HAP-1 (cell line): ENCODE data around the gene CFAP43.
A peak's percentile ranks its signal among the peaks of the same experiment; 100 is the strongest.
"Not testable (repeated sequence)": the region's sequence is repeated elsewhere in the genome, so short reads cannot be mapped to it uniquely, and the experiment has no call there.

Source experiments
- DNase-seq, 2 experiments: peaks; one replicate each; pipeline ENCODE4 v3.0.0-alpha.2; 2016 to 2020; ENCODE audit warnings: low spot score in 2 of 2
- H3K27me3 ChIP-seq: fragments of 250-450 bp; sonication (Bioruptor Pico); 2 replicates; pipeline ENCODE4 v1.5.1; 2020; ENCODE audit warnings: low read depth, mild to moderate bottlenecking, moderate library complexity
- H3K36me3 ChIP-seq: fragments of 250-450 bp; sonication (Bioruptor Pico); replicated peaks from 2 replicates; pipeline ENCODE4 v1.5.1; 2020; ENCODE audit warnings: mild to moderate bottlenecking
- H3K4me1 ChIP-seq: fragments of 250-450 bp; sonication (Bioruptor Pico); 2 replicates; pipeline ENCODE4 v1.5.1; 2020; ENCODE audit warnings: mild to moderate bottlenecking
- H3K4me3 ChIP-seq: fragments of 250-450 bp; sonication (Bioruptor Pico); 2 replicates; pipeline ENCODE4 v1.5.1; 2020; ENCODE audit warnings: mild to moderate bottlenecking, moderate library complexity
- H3K9me3 ChIP-seq: fragments of 250-450 bp; sonication (Bioruptor Pico); 2 replicates; pipeline ENCODE4 v1.5.1; 2020; ENCODE audit warnings: mild to moderate bottlenecking, moderate library complexity
- in situ Hi-C: fragments of 300-500 bp; cut with MboI; formaldehyde crosslinking; loops from 3 replicates; pipeline ENCODE4 v1.14.3; 2020; ENCODE audit warnings: low sequenced_read_pairs, inconsistent platforms, mixed read lengths

CFAP43 gene

DNA sequence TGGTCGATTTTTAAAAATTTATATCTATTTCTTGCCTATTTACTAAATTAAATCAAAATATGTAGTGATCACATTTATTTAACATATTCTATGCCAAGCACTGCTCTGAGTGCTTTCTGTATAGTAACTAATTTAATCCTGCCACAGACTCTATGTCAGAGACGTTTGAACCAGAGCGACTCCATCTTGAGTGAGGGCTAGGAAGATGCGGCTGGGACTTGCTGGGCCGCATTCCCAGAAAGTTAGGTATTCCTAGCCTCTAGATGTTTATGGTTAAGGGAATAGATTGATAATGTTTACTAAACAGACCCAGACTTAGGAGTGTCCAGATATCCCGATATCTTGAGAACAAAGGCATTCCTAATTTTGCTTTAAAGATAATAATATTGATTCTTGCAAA, 19.3 kb upstream of the CFAP43 start:
- in situ Hi-C loops = no loop called here
- Histone ChIP-seq H3K4me3 (no peak overlapping the region), H3K9me3 (peaks cover 6% of the 10 kb centered on the region), H3K4me1 (peaks cover 23% of the 10 kb centered on the region), H3K36me3 (no peaks in the 10 kb centered on the region), H3K27me3 (no peaks in the 10 kb centered on the region)
- no peak for DNase-seq

DNA sequence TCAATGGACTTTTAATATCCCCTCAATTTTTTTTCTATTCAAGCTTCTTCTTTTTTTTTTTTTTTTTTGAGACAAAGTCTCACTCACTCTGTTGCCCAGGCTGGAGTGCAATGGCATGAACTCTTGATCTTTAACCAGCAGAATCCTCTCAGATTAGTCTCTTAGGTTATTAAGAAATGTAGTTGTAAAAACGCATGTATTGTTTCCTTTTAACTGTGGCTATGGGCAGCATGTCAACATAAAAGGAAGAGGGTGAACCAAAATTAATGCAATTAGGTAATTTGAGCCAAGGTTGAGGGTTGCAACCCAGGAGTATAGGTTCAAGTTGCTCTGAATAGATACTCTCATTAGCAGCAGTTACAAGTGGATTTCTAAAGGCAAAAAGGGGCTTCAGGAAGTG, 18.2 kb upstream of the CFAP43 start:
- Histone ChIP-seq H3K27me3 (no peaks in the 10 kb centered on the region), H3K4me3 (no peak overlapping the region), H3K4me1 (peaks cover 14% of the 10 kb centered on the region), H3K9me3 (peaks cover 6% of the 10 kb centered on the region), H3K36me3 (no peaks in the 10 kb centered on the region)
- in situ Hi-C loops = no loop called here
- no peak for DNase-seq

DNA sequence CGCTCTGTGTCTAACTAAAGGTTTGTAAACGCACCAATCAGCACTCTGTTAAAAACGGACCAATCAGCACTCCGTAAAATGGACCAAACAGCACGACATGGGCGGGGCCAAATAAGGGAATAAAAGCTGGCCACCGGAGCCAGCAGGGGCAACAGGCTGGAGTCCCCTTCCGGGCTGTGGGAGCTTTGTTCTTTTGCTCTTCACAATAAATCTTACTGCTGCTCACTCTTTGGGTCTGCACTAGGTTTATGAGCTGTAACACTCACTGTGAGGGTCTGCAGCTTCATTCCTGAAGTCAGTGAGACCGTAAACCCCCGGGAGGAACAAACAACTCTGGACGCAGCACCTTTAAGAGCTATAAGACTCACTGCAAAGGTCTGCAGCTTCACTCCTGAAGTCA, 16.8 kb upstream of the CFAP43 start:
- H3K4me3 ChIP-seq, H3K4me1 ChIP-seq, H3K36me3 ChIP-seq, DNase-seq, H3K9me3 ChIP-seq, H3K27me3 ChIP-seq, in situ Hi-C loops: not testable (repeated sequence)

DNA sequence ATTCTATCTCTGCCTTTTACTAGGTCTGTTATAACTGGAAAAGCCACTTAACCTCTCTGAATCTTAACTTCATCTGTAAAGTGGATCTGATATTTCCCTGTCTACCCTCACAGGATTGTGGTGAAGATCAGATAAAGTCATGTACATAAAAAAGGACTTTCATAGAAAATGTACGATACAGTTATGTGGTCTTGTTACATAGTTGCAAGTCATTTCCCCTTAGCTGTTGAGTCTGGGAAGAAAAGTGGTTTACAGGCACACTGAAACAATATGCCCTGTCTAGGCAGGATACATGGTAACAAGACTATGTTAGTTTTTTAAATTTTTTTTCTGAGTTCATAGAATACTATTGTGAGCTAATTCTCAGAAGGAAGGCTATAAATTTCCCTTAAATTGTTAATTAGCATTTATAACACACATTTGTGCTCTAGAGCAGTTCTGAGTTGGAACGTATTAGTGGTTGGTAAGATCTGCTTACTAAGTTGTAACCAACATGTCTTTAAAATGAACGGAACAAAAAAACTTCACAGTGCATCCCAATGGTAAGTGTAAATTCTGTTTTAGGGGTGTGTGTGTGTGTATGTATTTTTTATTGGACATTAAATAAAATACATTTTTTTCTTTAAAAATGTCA, 15.5 kb upstream of the CFAP43 start:
- Histone ChIP-seq H3K9me3 (peaks cover 6% of the 10 kb centered on the region), H3K4me3 (no peak overlapping the region), H3K36me3 (no peaks in the 10 kb centered on the region), H3K4me1 (peaks cover 5% of the 10 kb centered on the region; the same call in 1 of the 2 replicates), H3K27me3 (no peaks in the 10 kb centered on the region)
- in situ Hi-C loops = no loop called here
- no peak for DNase-seq

DNA sequence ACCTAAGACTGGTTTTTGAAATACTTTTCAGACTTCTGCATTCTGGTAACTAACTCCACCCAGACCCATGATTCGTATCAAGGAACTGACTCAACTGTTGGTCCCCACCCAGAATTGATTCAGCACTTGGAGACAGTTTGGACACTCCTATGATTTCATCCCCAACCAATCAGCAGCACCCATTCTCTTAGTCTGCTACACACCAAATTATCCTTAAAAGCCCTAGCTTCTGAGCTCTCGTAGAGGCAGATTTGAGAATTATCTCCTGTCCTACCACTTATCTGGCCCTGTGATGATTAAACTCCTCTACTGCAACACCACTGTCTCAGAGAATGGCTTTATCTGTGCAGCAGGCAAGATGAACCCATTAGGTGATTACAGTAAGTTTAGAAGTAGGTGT, 14.8 kb upstream of the CFAP43 start:
- Histone ChIP-seq H3K9me3 (peaks cover 6% of the 10 kb centered on the region), H3K4me3 (no peak overlapping the region), H3K36me3 (no peaks in the 10 kb centered on the region), H3K27me3 (no peaks in the 10 kb centered on the region), H3K4me1 (peaks cover 5% of the 10 kb centered on the region; the same call in 1 of the 2 replicates)
- DNase-seq = no peak
- in situ Hi-C loops = no loop called here

DNA sequence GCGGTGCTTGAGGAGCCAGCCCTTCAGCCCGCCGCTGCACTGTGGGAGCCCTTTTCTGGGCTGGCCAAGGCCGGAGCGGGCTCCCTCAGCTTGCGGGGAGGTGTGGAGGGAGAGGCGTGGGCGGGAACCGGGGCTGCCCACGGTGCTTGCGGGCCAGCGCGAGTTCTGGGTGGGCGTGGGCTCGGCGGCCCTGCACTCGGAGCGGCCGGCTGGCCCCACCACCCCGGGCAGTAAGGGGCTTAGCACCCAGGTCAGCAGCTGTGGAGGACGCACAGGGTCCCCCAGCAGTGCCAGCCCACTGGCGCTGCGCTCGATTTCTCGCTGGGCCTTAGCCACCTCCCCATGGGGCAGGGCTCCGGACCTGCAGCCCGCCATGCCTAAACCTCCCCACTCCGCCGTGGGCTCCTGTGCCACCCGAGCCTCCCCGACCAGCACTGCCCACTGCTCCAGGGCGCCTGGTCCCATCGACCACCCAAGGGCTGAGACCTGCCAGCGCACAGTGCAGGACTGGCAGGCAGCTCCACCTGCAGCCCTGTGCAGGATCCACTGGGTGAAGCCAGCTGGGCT, 13.0 kb upstream of the CFAP43 start:
- peaks cover 6% of the 10 kb centered on the region for H3K9me3 ChIP-seq
- H3K4me1 ChIP-seq = no peaks in the 10 kb centered on the region
- peaks cover 4% of the 10 kb centered on the region; the same call in 1 of the 2 replicates for H3K27me3 ChIP-seq
- no peak overlapping the region for H3K4me3 ChIP-seq
- in situ Hi-C loops = no loop called here
- H3K36me3 ChIP-seq = no peaks in the 10 kb centered on the region
- no peak for DNase-seq

DNA sequence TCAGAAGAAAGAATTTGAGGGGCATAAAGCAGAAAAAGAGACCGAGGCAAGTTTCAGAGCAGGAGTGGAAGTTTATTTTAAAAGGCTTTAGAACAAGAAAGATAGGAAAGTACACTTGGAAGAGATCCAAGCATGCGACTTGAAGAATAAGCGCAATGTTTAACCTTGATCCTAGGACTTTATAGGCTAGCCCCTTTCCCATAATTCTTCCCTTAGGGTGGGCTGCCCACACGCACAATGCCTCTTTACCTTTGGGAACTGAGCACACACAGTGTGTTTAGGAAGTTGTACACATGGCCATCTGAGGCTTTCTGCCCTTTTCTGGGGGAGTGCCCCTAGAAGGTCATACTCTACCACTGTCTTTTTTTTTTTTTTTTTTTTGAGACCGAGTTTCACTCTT, 11.3 kb upstream of the CFAP43 start:
- H3K27me3 ChIP-seq = peaks cover 10% of the 10 kb centered on the region; the same call in 1 of the 2 replicates
- no peak overlapping the region for H3K4me3 ChIP-seq
- no peak for DNase-seq
- H3K4me1 ChIP-seq = no peaks in the 10 kb centered on the region
- in situ Hi-C loops = no loop called here
- no peaks in the 10 kb centered on the region for H3K36me3 ChIP-seq
- H3K9me3 ChIP-seq = peaks cover 6% of the 10 kb centered on the region

DNA sequence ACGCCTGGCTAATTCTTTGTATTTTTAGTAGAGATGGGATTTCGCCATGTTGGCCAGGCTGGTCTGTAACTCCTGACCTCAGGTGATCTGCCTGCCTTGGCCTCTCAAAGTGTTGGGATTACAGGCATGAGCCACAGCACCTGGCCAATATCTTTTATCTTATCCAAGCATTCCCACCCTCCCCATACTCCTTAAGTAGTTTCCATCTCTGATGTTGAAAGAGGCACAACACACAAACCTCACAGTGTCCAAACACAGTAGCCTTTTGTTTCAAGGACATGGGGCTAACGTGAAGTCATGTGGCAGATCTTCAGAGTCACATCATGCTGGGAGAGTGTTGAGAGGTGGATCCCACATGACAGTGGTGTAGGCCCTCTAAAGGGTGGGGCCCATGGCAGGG, 10.8 kb upstream of the CFAP43 start:
- H3K4me3 ChIP-seq, in situ Hi-C loops, H3K36me3 ChIP-seq, DNase-seq, H3K9me3 ChIP-seq, H3K4me1 ChIP-seq: not testable (repeated sequence)
- H3K27me3 ChIP-seq = peaks cover 10% of the 10 kb centered on the region; the same call in 1 of the 2 replicates

DNA sequence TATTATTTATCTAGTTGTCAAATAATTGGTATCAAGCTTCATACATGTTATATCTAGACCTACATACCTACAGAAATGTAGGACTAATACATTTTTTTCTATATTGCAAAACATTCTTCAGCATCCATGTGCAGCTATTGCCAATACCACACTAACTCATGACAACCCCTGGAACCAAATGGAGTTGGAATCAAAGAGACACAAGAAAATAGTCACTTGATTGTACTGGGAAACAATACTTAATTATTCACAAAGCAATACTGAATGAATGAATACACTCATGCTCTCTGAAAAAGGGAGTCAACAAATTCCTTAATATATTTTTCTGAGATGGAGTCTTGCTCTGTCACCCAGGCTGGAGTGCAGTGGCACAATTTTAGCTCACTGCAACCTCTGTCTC, 10.4 kb upstream of the CFAP43 start:
- in situ Hi-C loops = no loop called here
- H3K36me3 ChIP-seq = no peaks in the 10 kb centered on the region
- no peak for DNase-seq
- H3K9me3 ChIP-seq = peaks cover 6% of the 10 kb centered on the region
- no peaks in the 10 kb centered on the region for H3K4me1 ChIP-seq
- H3K27me3 ChIP-seq = peaks cover 10% of the 10 kb centered on the region; the same call in 1 of the 2 replicates
- no peak overlapping the region for H3K4me3 ChIP-seq

DNA sequence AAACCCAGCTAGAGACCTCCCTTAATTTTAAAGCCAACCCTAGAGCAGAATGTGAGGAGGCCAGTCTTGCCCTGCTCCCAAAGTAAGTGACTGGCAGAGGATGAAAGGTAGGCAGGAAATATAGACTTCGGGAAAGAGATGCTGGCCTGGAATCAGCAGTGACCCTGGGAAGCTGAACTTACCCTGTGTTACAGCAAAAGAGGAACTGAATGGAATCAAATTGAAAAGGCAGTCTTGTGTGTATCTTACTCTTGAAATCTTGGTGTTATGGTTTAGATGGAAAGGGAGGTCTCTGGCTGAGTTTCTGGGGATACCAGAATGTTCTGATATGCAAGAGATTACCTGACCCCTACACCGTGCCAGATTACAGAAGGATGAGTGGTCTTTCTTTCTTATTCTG, 7.9 kb upstream of the CFAP43 start:
- DNase-seq = no peak
- H3K36me3 ChIP-seq = no peaks in the 10 kb centered on the region
- in situ Hi-C loops = no loop called here
- H3K27me3 ChIP-seq = peaks cover 13% of the 10 kb centered on the region; the same call in 1 of the 2 replicates
- no peaks in the 10 kb centered on the region for H3K9me3 ChIP-seq
- H3K4me1 ChIP-seq = no peaks in the 10 kb centered on the region
- no peak overlapping the region for H3K4me3 ChIP-seq

DNA sequence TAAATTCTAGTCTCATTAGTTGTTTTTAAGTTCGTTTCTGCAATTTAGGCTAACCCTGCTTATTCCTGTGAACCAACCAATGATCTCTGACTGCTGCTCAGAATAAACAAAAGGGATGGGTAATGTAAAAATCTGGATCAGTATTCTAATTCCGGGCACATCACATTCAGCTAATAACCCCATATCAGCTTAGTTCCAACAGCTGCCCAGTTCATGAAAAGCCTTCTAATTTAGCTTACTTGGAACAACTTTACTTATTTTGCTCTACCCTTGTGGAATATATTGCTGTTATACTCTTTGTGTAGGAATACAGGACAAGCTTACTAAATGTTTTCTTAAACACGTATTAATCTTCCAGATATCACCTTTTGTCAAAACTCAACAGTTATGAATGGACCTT, 3.6 kb upstream of the CFAP43 start:
- Histone ChIP-seq H3K4me3 (no peak overlapping the region), H3K36me3 (no peaks in the 10 kb centered on the region), H3K27me3 (peaks cover 11% of the 10 kb centered on the region; the same call in 1 of the 2 replicates), H3K9me3 (no peaks in the 10 kb centered on the region), H3K4me1 (no peaks in the 10 kb centered on the region)
- in situ Hi-C loops = no loop called here
- no peak for DNase-seq

DNA sequence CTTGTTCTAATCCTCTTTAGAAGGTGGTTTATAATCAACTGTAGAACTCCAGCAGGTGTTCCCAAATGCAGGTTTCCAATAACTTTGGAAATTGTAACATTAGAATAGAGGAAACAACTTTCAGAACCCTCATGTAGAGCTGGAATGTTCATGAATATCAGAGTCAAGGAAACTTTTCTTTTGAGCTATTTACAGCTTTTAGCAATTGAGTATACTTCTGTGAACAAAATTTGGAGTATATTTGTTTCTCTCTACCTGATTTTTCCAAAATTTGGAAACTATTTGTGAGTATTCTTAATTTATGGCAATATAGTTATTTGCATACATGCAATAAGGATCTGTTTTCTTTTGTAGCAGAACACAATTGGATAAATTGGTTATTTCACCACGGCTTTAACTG, 2.8 kb upstream of the CFAP43 start:
- H3K27me3 ChIP-seq = peaks cover 9% of the 10 kb centered on the region; the same call in 1 of the 2 replicates
- no peaks in the 10 kb centered on the region for H3K9me3 ChIP-seq
- in situ Hi-C loops = no loop called here
- no peak for DNase-seq
- no peaks in the 10 kb centered on the region for H3K4me1 ChIP-seq
- no peaks in the 10 kb centered on the region for H3K36me3 ChIP-seq
- H3K4me3 ChIP-seq = no peak overlapping the region

DNA sequence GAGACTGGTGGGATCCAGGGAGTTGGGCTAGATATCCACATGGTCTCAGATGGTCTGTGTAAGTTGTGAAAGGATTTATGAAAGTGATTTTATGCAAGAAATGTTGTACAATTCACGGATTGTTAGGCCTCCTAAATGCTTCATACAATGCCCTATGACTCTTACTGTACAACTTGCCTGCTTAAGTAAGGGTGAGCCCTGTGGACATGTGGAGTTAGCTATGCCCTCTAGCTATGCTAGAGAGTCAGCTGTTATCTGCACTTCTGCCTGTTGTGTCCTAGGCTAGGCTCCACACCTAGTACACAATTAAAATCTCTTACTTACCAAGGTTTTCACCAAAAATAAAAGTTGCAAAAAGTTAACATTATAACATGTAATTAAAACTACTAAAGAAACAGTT, 1.7 kb upstream of the CFAP43 start:
- Histone ChIP-seq H3K36me3 (no peaks in the 10 kb centered on the region), H3K4me1 (no peaks in the 10 kb centered on the region), H3K4me3 (no peak overlapping the region), H3K9me3 (no peaks in the 10 kb centered on the region), H3K27me3 (peaks cover 2% of the 10 kb centered on the region; the same call in 1 of the 2 replicates)
- no peak for DNase-seq
- in situ Hi-C loops = no loop called here

DNA sequence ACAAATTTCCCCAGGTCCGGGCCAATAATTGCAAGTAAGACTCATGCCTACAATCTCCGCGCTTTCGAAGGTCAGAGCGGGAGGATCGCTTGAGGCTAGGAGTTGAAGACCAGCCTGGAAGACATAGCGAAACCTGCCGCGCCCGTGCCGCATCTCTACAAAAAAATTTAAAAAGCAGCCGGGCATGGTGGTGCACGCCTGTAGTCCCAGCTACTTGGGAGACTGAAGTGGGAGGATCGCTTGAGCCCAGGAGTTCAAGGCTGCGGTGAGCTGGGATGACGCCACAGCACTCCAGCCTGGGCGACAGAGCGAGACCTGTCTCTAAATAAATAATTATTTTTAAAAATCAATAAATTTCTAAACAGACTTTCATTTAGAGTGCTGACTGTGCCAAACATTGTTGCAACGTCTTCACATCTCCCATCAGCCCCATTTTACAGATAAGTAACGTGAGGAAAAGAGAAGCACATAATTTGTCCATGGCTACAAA, 494 bp upstream of the CFAP43 start:
- H3K9me3 ChIP-seq = no peaks in the 10 kb centered on the region
- H3K4me3 ChIP-seq = peak overlapping the region; percentile 62
- H3K27me3 ChIP-seq = peaks cover 5% of the 10 kb centered on the region; the same call in 1 of the 2 replicates
- DNase-seq = no peak
- in situ Hi-C loops = no loop called here
- no peaks in the 10 kb centered on the region for H3K36me3 ChIP-seq
- no peaks in the 10 kb centered on the region for H3K4me1 ChIP-seq
